ENCODE measurements around the gene KDM5B.
A peak's percentile ranks its signal among the peaks of the same experiment; 100 is the strongest.

Gene KDM5B

DNA sequence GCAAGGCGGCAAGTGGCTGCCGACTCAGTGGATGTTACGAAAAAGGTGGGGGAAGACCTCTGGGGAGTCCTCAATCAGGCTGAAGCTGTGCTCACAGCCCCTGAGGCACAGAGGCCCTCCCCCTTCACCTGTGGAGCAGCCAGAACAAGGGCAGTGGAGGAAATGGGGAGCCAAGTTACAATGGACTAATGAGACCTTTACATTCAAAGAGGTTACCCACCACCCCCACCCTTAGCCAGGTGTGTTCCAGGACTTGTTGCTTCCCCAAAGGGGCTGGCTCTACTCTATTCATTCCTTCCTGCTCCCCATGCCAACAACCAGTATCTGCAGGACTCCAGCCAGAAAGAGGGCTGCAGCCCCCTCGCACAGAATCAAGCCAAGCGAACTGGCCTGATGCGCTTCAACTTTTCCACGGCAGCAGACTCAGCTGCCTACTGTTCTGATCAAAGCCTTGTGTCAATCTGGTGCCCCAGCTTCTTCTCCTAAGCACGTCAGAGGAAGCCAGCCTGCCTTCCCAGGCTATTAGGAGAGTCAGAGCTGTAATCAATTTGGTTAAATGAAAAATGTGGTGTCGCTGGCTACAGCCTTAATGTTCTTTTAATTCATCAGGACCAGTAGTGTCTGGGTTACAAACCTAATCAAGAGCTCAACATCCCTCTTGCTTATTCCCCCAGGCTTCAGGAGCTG is 96.1 kb downstream of the KDM5B start:
- DNase-seq = no peak

- no peak for DNase-seq
Measured at GRCh38 chr1:202710070-202711045, 97.9 kb downstream of the KDM5B start, which contains the start of gene SYT2. TSS of gene SYT2 (minus strand) at chr1:202710454. CDS start at chr1:202605772, 104,682 bp downstream.

GRCh38 chr1:202709276-202710041 is 98.8 kb downstream of the KDM5B start:
- no peak for DNase-seq

DNA sequence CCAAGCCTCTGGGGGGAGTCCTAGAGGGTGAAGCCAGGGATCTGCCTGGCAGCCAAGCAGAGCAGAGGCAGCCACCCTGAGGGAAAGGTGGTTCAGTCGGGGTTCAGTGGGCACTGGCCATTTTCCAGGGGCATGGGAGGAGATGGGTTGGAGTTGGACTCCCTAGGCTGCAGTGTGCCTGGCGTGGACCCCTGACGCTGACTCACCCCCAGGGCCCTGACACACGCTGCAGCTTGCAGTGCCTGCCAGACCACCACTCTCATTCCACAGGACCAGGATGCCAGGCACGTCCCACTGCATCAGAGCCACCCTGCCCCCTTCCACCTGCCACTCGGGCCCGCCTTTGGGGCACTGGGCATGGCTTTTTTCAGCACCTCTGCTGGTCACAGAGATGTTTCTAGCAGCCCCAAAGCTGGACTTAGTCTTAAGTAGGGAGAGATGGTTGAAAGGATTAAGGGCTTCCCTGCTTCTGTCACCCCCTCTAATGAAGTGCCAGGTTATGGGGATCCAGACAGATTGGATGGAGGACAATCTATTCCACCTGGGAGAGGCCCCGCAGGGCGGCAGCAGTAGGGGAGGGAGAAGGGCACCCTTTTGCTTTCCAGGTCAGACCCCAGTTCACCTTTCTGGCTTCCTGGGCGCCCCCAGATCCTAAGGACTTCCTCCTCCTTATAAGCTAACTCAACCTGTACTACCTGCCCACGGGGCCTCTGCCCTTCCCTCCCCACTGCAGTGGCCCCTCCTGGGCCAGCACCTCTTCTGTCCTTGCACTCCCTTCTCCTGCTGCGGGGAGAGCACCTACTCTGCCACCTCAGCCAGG is 99.6 kb downstream of the KDM5B start:
- no peak for DNase-seq

- no peak for DNase-seq
Measured at GRCh38 chr1:202706851-202707250, 101.4 kb downstream of the KDM5B start.

GRCh38 chr1:202704601-202705000 is 103.6 kb downstream of the KDM5B start:
- no peak for DNase-seq

DNA sequence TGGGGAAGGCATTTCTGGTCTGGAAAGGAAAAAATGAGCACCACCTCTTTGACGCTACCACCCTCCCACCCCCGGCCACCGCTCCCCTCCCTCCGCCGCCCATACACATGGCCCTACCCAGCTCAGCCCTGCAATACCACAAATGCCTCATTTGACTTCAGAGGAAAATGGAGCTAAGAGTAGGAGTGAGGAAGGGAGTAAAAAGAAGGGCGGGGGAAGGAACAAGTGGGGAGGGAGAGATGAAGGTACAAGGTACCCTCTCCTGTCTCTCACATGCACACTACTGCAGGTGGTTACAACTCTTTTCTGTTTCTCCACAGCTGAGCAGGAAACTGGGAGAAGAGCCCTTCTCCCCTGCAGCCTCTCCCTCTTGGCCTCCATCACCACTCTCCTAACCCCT is 105.0 kb downstream of the KDM5B start:
- DNase-seq = no peak

GRCh38 chr1:202702088-202702487 is 106.1 kb downstream of the KDM5B start:
- DNase-seq = no peak

GRCh38 chr1:202701200-202701599 is 107.0 kb downstream of the KDM5B start:
- DNase-seq = no peak

DNA sequence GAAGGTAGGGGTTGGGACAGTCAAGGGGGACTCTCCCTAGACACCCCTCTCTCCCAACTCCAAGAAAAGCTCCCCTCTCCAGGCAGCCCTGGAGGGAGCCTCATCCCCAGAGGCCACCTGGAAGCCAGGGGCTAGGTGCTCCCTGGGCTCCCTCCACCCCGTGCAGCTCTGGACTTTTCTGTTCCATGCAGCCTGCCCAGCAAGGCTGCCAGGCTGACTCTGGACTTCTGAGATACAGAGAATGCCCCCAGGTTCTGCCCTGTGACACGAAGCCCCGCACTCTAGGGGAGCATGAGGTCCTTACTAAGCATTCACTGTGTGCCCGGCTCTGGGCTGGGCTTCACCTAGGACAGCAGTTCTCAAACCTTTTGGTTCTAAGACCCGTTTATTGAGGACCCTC is 108.2 kb downstream of the KDM5B start:
- DNase-seq = no peak

GRCh38 chr1:202698276-202698675 is 109.9 kb downstream of the KDM5B start:
- no peak for DNase-seq

DNA sequence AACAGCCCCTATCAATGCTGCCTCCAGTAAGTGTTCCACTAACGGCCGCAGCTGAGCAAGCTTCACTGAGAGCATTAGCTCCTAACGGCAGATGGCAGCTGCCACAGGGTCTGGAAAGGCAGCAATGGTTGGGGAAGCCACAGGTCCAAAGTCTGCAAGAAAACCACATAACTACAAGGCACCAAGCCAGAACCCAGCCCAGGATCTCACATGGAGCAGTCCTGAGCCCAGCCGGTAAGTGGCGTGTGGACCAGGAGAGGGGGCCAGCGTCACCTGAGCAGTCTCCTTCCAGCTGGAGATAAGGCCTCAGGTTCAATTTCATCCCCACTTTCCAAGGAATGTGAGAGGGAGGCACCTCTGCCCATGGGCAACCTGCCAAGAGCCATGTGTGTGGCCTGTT is 111.2 kb downstream of the KDM5B start:
- no peak for DNase-seq

- DNase-seq = no peak
Measured at GRCh38 chr1:202694314-202694713, 113.9 kb downstream of the KDM5B start.

DNA sequence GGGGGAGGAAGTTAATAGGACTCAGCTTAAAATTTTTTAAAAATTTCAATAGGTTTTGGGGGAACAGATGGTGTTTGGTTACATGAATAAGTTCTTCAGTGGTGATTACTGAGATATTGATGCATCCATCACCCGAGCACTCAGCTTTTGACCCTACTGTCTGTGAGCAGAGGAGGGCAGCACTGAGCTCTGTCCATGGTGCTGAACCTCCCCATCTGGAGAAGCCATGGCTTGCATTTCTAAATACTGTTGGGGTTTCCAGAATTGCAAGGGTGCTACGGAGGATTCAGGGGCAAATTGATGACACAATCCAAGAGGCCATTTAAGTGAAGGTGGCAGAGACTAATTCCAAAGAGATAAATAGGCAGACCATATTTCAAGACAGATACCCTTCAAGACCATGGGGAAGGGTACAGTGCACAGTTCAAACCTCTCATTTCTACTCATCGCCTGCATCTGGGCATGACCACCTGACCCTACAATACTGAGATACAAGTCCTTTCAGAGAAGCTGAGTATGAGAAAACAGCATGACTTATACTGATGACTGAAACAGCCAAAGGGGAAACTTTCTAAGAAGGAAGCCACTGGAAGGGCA is 115.2 kb downstream of the KDM5B start:
- peak; percentile 54 for DNase-seq

- DNase-seq = no peak
Measured at GRCh38 chr1:202691816-202692215, 116.4 kb downstream of the KDM5B start.

GRCh38 chr1:202689493-202690342 is 118.5 kb downstream of the KDM5B start:
- no peak for DNase-seq

DNA sequence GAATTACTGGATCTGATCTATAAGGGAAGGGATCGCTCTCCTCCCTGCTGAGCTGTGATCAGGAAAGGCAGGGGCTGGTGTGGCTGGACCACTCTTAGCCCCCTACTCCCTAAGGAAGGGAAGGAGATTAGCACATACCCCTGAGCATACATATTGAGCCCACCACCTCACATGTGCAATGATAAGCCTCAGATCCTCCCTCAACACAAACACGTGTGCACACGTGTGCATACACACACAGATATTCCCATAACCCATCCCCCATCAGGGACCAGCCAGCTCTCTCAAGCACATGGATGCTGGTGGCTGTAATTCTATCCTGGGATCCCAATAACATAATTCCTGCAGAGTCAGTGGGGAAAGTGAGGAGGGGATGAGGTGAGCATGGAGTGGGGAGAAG is 119.1 kb downstream of the KDM5B start:
- no peak for DNase-seq

DNA sequence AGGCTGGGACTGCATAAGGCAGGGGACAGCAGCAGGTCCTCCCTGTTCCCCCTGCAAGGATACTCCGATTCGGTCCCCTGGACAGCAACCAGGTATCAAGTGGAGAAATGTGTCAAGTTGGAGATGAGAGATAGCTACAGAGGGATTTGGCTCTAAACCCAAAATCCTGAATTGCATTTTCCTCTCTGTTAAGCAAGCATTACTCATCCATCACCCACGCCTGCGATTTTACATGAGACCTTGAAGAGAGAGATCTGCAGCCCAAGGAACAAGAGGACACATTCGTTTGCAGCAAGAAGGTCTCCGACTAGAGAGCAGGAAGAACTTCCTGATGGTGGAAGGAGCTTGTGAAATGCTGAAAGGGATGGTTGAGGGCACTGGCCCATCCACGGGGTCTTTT is 119.8 kb downstream of the KDM5B start:
- DNase-seq = no peak

- DNase-seq = no peak
Measured at GRCh38 chr1:202687798-202688197, 120.4 kb downstream of the KDM5B start.

DNA sequence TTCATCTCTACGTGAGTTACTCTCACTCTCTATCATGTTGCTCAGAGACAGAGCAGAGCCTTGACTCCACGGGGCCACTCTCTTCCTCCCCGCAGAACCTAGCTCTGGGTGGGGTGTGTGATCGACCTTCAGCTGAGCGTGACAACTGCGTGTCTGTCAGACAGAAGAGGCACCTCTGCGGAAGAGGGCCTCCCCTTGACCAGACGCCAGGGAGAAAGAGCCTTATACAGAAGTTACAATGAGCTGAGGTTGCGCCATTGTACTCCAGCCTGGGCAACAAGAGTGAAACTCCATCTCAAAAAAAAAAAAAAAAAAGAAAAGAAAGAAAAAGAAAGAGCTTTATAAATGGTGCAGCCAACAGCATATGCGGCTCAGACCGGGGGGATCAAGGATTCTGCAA is 120.9 kb downstream of the KDM5B start:
- DNase-seq = no peak

GRCh38 chr1:202685641-202686040 is 122.6 kb downstream of the KDM5B start:
- DNase-seq = no peak

Measured in CD4-positive, alpha-beta T cell treated with Interleukin-10 for 1 hour (primary cell).